H1 (cell line): ENCODE measurements around the gene SSRP1. TPM values are rescaled to one million over a fixed set of nuclear protein-coding genes. Genes with fewer than 3 reads are reported as not detected.

Experiments
- CTCF ChIA-PET: fragments of 300-600 bp; sonication (Branson Sonifier 250); formaldehyde crosslinking; loops from one replicate; lab custom pipeline; 2021; ENCODE audit not compliant: partially characterized antibody; lab: Charles Lee
- POLR2A ChIA-PET: fragments of 300-600 bp; sonication (Branson Sonifier 250); formaldehyde crosslinking; loops from one replicate; lab custom pipeline; 2021; ENCODE audit warnings: inconsistent platforms; ENCODE audit not compliant: partially characterized antibody; lab: Charles Lee
- DNase-seq, 2 experiments: peaks; one replicate each; pipeline versions ENCODE4 v3.0.0 to v3.0.0-alpha.2; 2010 to 2022; ENCODE audit warnings: low spot score in 2 of 2, low read depth in 1 of 2, mixed read lengths in 1 of 2
- FAIRE-seq: peaks from 2 replicates; lab custom pipeline; 2011; peaks lifted over from hg19 to GRCh38; lab: Jason Lieb, UNC
- H2AFZ ChIP-seq: 2 replicates; pipeline ENCODE4 v1.8.1; 2012; ENCODE audit warnings: low read length, inconsistent platforms
- H2AK5ac ChIP-seq: 2 replicates; pipeline ENCODE4 v1.6.1; 2013; ENCODE audit warnings: low read depth, low read length
- H2BK120ac ChIP-seq: replicated peaks from 2 replicates; pipeline ENCODE3; 2013; ENCODE audit warnings: low read depth, low read length, inconsistent platforms
- H2BK12ac ChIP-seq: 2 replicates; pipeline ENCODE4 v1.6.1; 2013; ENCODE audit warnings: low read depth, low read length
- H2BK15ac ChIP-seq: 2 replicates; pipeline ENCODE4 v1.6.1; 2013; ENCODE audit warnings: low read length
- H2BK20ac ChIP-seq: 2 replicates; pipeline ENCODE4 v1.6.1; 2013; ENCODE audit warnings: low read length
- H2BK5ac ChIP-seq: 2 replicates; pipeline ENCODE4 v1.6.1; 2013; ENCODE audit warnings: low read depth, low read length
- H3K14ac ChIP-seq: 2 replicates; pipeline ENCODE4 v1.6.1; 2013; ENCODE audit warnings: inconsistent platforms; ENCODE audit not compliant: insufficient read length
- H3K18ac ChIP-seq: 2 replicates; pipeline ENCODE4 v1.6.1; 2013; ENCODE audit warnings: low read length; ENCODE audit errors: extremely low read depth
- H3K23ac ChIP-seq: 2 replicates; pipeline ENCODE4 v1.6.1; 2013; ENCODE audit warnings: inconsistent platforms; ENCODE audit not compliant: insufficient read length
- H3K23me2 ChIP-seq: 2 replicates; pipeline ENCODE4 v1.6.1; 2013; ENCODE audit warnings: low read depth, low read length
- H3K27ac ChIP-seq: 2 replicates; pipeline ENCODE4 v1.6.1; 2011; ENCODE audit warnings: low read depth, low read length, inconsistent platforms
- H3K27me3 ChIP-seq, 4 experiments: replicated peaks in 1 of 4; 1 replicate in 1 of 4; 2 replicates in 3 of 4; pipeline versions ENCODE4 v1.6.1 to v1.8.1; 2011 to 2013; ENCODE audit warnings: low read length in 3 of 4, mild to moderate bottlenecking in 3 of 4, inconsistent platforms in 2 of 4, mixed read lengths in 2 of 4, moderate library complexity in 1 of 4; ENCODE audit not compliant: control insufficient read depth in 3 of 4, insufficient read depth in 3 of 4; ENCODE audit errors: extremely low read depth in 1 of 4
- H3K36me3 ChIP-seq, 4 experiments: 2 replicates each; pipeline versions ENCODE4 v1.6.1 to v1.8.1; 2011 to 2013; ENCODE audit warnings: mild to moderate bottlenecking in 4 of 4, low read length in 3 of 4, moderate library complexity in 2 of 4, control low read depth in 1 of 4, inconsistent platforms in 1 of 4; ENCODE audit not compliant: insufficient read depth in 4 of 4, control insufficient read depth in 2 of 4
- H3K4ac ChIP-seq: replicated peaks from 2 replicates; pipeline ENCODE3; 2013; ENCODE audit warnings: low read length, low read depth, mixed read lengths, inconsistent platforms; ENCODE audit not compliant: insufficient read length
- H3K4me1 ChIP-seq, 4 experiments: replicated peaks in 1 of 4; 1 replicate in 1 of 4; 2 replicates in 3 of 4; pipeline versions ENCODE4 v1.6.1 to v1.8.1; 2011 to 2013; ENCODE audit warnings: low read length in 3 of 4, inconsistent platforms in 2 of 4, mixed read lengths in 1 of 4; ENCODE audit not compliant: insufficient read depth in 4 of 4, control insufficient read depth in 3 of 4
- H3K4me2 ChIP-seq, 2 experiments: 2 replicates each; pipeline versions ENCODE4 v1.6.1 to v1.8.1; 2011 to 2013; ENCODE audit warnings: low read depth in 2 of 2, low read length in 2 of 2, control low read depth in 1 of 2, inconsistent platforms in 1 of 2, mild to moderate bottlenecking in 1 of 2; ENCODE audit not compliant: insufficient read depth in 1 of 2
- H3K4me3 ChIP-seq, 4 experiments: fragments of 200-600, 300-600 bp in 1 of 4; sonication (generic), shearing (Covaris generic), sonication (Bioruptor Twin) in 1 of 4; 2 replicates each; pipeline versions ENCODE4 v1.5.1 to v1.8.1; 2011 to 2016; ENCODE audit warnings: low read length in 4 of 4, low read depth in 3 of 4, control low read depth in 2 of 4, inconsistent platforms in 2 of 4, mild to moderate bottlenecking in 2 of 4, mixed read lengths in 1 of 4, moderate library complexity in 1 of 4; ENCODE audit not compliant: insufficient read depth in 2 of 4; ENCODE audit errors: extremely low read depth in 1 of 4
- H3K56ac ChIP-seq: replicated peaks from 2 replicates; pipeline ENCODE3; 2013; ENCODE audit warnings: low read depth, mild to moderate bottlenecking, mixed read lengths, low read length, inconsistent platforms; ENCODE audit not compliant: insufficient read length
- H3K79me1 ChIP-seq: 2 replicates; pipeline ENCODE4 v1.6.1; 2013; ENCODE audit warnings: low read depth, low read length, control low read depth
- H3K79me2 ChIP-seq, 2 experiments: 2 replicates each; pipeline versions ENCODE4 v1.6.1 to v1.8.1; 2012 to 2013; ENCODE audit warnings: low read length in 2 of 2, mild to moderate bottlenecking in 2 of 2, inconsistent platforms in 1 of 2; ENCODE audit not compliant: insufficient read depth in 2 of 2, control insufficient read depth in 1 of 2
- H3K9ac ChIP-seq, 4 experiments: replicated peaks in 1 of 4; 1 replicate in 1 of 4; 2 replicates in 3 of 4; pipeline versions ENCODE4 v1.6.1 to v1.8.1; 2011 to 2013; ENCODE audit warnings: low read depth in 3 of 4, low read length in 3 of 4, control low read depth in 2 of 4, mild to moderate bottlenecking in 2 of 4, moderate library complexity in 2 of 4, inconsistent platforms in 1 of 4; ENCODE audit errors: extremely low read depth in 1 of 4
- H3K9me3 ChIP-seq, 2 experiments: 2 replicates each; pipeline versions ENCODE4 v1.6.1 to v1.8.1; 2012 to 2013; ENCODE audit warnings: mild to moderate bottlenecking in 2 of 2, moderate library complexity in 2 of 2, control low read depth in 1 of 2, inconsistent platforms in 1 of 2, low read depth in 1 of 2, low read length in 1 of 2, mixed read lengths in 1 of 2; ENCODE audit not compliant: insufficient read depth in 2 of 2
- H4K20me1 ChIP-seq, 2 experiments: replicated peaks in 1 of 2; 2 replicates each; pipeline versions ENCODE3 to v1.8.1; 2011 to 2013; ENCODE audit warnings: inconsistent platforms in 2 of 2, low read length in 2 of 2, mild to moderate bottlenecking in 1 of 2; ENCODE audit not compliant: insufficient read depth in 2 of 2, control insufficient read depth in 1 of 2
- H4K5ac ChIP-seq: 2 replicates; pipeline ENCODE4 v1.6.1; 2013; ENCODE audit warnings: low read length, low read depth, mixed read lengths, inconsistent platforms; ENCODE audit not compliant: insufficient read length
- H4K8ac ChIP-seq: 2 replicates; pipeline ENCODE4 v1.8.0; 2013; ENCODE audit warnings: mild to moderate bottlenecking, moderate library complexity, low read length, inconsistent platforms; ENCODE audit not compliant: insufficient read depth; ENCODE audit errors: extremely low read depth
- H4K91ac ChIP-seq: replicated peaks from 2 replicates; pipeline ENCODE3; 2013; ENCODE audit warnings: low read length, mixed read lengths, inconsistent platforms; ENCODE audit not compliant: insufficient read length
- CEBPB ChIP-seq: IDR thresholded peaks from 2 replicates; pipeline ENCODE4 v1.6.1; 2012; ENCODE audit warnings: low read depth, low read length
- CHD1 ChIP-seq: IDR thresholded peaks from 2 replicates; pipeline ENCODE4 v1.6.1; 2012; ENCODE audit warnings: low read depth, low read length, improper control_type of control experiment
- CREB1 ChIP-seq: IDR thresholded peaks from 2 replicates; pipeline ENCODE4 v1.6.1; 2012; ENCODE audit warnings: inconsistent platforms
- EGR1 ChIP-seq: IDR thresholded peaks from 2 replicates; pipeline ENCODE4 v1.6.1; 2011; ENCODE audit warnings: low read depth, low read length, borderline replicate concordance
- JUND ChIP-seq: IDR thresholded peaks from 2 replicates; pipeline ENCODE4 v1.6.1; 2011; ENCODE audit warnings: mild to moderate bottlenecking, improper control_type of control experiment, low read length
- KDM1A ChIP-seq: fragments of 200-600, 300-600 bp; sonication (generic); IDR thresholded peaks from 2 replicates; pipeline ENCODE4 v1.7.1; 2016; ENCODE audit warnings: mild to moderate bottlenecking, low read length, borderline replicate concordance
- PHF8 ChIP-seq: fragments of 200-600 bp; sonication (generic); conservative IDR thresholded peaks from 2 replicates; pipeline ENCODE4 v1.7.1; 2012; ENCODE audit warnings: low read depth, mild to moderate bottlenecking, inconsistent platforms, low read length, moderate library complexity
- TBP ChIP-seq: IDR thresholded peaks from 2 replicates; pipeline ENCODE4 v1.6.1; 2011; ENCODE audit warnings: low read depth, low read length, improper control_type of control experiment
- TCF12 ChIP-seq: IDR thresholded peaks from 2 replicates; pipeline ENCODE4 v1.6.1; 2011; ENCODE audit warnings: low read depth, mild to moderate bottlenecking, low read length
- WGBS, 2 experiments: shearing (Covaris generic) in 1 of 2; methylation state at CpG; one replicate each; pipeline versions ENCODE4 v1.1.6 to v1.1.7; 2013 to 2015; ENCODE audit warnings: low lambda C conversion rate in 2 of 2, mixed read lengths in 2 of 2, inconsistent platforms in 1 of 2, low coverage in 1 of 2, missing lambda C conversion rate in 1 of 2; ENCODE audit not compliant: insufficient replicate concordance in 2 of 2, insufficient coverage in 1 of 2, insufficient read length in 1 of 2; ENCODE audit errors: extremely low coverage in 1 of 2, missing lambda C conversion rate in 1 of 2; 5-methylcytosine and 5-hydroxymethylcytosine counted together
- polyA plus RNA-seq, 7 experiments: library from polyadenylated mRNA; depleted of rRNA in 3 of 7; stranded (reverse) in 5 of 7; unstranded in 2 of 7; fragments of >200 nt in 5 of 7; fragments of 200-250 nt in 2 of 7; gene quantifications; 1 replicate in 5 of 7; 2 replicates in 1 of 7; 4 replicates in 1 of 7; pipeline versions ENCODE4 v1.2.1 to v1.2.3, GENCODE V29; 2011 to 2013; ENCODE audit warnings: missing spikeins in 2 of 7, mixed read lengths in 2 of 7
- total RNA-seq: library from RNA; stranded (reverse); fragmentation: NEBNext Ultra II Directional; extraction: Animal tissue kit (Norgen Biotek cat#: 25700); gene quantifications from 2 replicates; pipeline ENCODE4 v1.2.1, GENCODE V29; 2021
- TF ChIP-seq, protein P1 (sequence below): IDR thresholded peaks from 2 replicates; pipeline ENCODE4 v1.6.1; 2012; ENCODE audit warnings: inconsistent platforms

Gene SSRP1
- total and polyA plus RNA-seq, 2 of the 8 experiments (the other 6 are each of a cell fraction or from before 2014, with no cell fraction given) = 259 to 281 TPM

DNA sequence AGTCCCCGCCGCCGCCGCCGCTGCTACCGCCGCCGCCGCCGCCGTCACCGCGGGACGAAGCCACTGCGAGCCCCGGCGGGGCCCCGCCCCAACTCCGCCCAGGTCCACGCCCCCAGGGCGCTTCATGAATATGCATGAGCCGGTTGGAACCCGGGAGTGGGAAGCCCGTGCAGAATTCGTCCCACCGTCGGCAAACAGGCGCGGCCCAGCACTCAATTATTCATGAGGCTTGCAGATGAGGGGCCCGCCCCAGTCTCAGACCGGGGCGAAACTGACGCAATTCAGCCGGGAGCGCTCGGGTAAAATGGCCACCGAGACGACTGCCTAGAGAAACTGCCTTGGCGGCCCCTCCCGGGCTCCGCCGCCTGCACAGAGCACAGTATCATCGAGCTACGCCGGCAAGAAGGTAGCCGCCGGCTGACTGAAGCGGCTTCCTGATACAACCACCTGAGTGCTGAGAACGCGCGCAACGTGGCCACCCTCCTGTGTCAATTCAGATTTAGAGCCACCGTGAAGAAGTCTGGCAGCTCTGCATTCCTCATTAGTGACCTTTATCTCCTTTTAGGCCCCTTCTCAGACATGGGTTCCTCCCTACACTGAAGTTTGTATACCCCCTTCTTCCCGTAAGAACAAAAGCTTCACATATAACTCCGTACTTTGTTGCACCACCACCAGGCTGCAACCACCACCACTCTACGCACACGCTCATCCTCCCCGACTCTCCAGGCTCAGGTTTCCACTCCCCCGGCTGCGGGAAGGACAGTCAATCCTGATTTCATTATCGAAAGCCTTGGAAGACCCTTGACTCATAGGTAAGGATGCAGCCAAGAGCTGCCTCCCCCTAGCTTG is 10.6 kb downstream of the SSRP1 start, which contains the start of gene TNKS1BP1:
Gene TNKS1BP1, minus strand, starts transcription at position 67 of the 849 bp plus-strand sequence. CDS start 3,067 bp downstream, outside the sequence.
- no peaks in the 10 kb centered on the region for H3K9me3 ChIP-seq
- ChIA-PET CTCF (interaction anchor here (1.2 to 2.7 kb wide), 4 partner anchors 9 to 168 kb away, joined by 3 to 20 read pairs (median 6); partner anchors contain the start of gene P2RX3), POLR2A (interaction anchor here (0.6 to 45.7 kb wide), 29 partner anchors 1 to 315 kb away, joined by 3 to 1279 read pairs (median 4); partner anchors contain the start of genes P2RX3, RTN4RL2, SERPING1 and SLC43A1)
- DNase-seq (peak; percentile 95), FAIRE-seq (no peak)
- peak within 1 kb of the TSS; percentile 91 to 96 for H3K4me2 ChIP-seq
- peak within 1 kb of the TSS; percentile 88 for H2BK15ac ChIP-seq
- peak within 1 kb of the TSS; percentile 96 for H4K8ac ChIP-seq
- peak within 1 kb of the TSS; percentile 62 for H3K56ac ChIP-seq
- peaks cover 0 to 24% (median 19%) of the 10 kb centered on the region in 4 experiments; a peak in 6 of 7 replicates for H3K4me1 ChIP-seq
- no peak within 1 kb of the TSS for H3K14ac ChIP-seq
- peak within 1 kb of the TSS; percentile 94 for H3K18ac ChIP-seq
- H4K20me1 ChIP-seq = peaks cover 3 to 5% of the 10 kb centered on the region in 2 experiments
- H3K23ac ChIP-seq = no peak within 1 kb of the TSS
- H2BK20ac ChIP-seq = 0 out of 2 replicates have a peak within 1 kb of the TSS, but pooled peaks have one; percentile 80
- peak within 1 kb of the TSS; percentile 94 for H2BK12ac ChIP-seq
- peak within 1 kb of the TSS; percentile 63 to 91 (median 85) for H3K9ac ChIP-seq
- H3K27me3 ChIP-seq = no peaks in the 10 kb centered on the region
- H2BK5ac ChIP-seq = peak within 1 kb of the TSS; percentile 94
- H4K5ac ChIP-seq = peak within 1 kb of the TSS; percentile 77
- peak within 1 kb of the TSS; percentile 56 for H2BK120ac ChIP-seq
- H3K23me2 ChIP-seq = peaks cover 17% of the 10 kb centered on the region
- H3K79me2 ChIP-seq = peaks cover 8 to 38% of the 10 kb centered on the region in 2 experiments
- peaks cover 22 to 56% (median 46%) of the 10 kb centered on the region in 4 experiments for H3K36me3 ChIP-seq
- 0 out of 2 replicates have a peak within 1 kb of the TSS, but pooled peaks have one; percentile 7 for H2AFZ ChIP-seq
- H3K4me3 ChIP-seq = peak within 1 kb of the TSS; percentile 82 to 90 (median 88)
- H3K79me1 ChIP-seq = peaks cover 18% of the 10 kb centered on the region
- H2AK5ac ChIP-seq = no peak within 1 kb of the TSS
- 10% methylated on average over 42 of the region's 61 CpGs; no CpG with 5 or more reads in 1 of the 2 experiments for WGBS, 2 experiments
- H4K91ac ChIP-seq = peak within 1 kb of the TSS; percentile 90
- peak within 1 kb of the TSS; percentile 84 for H3K4ac ChIP-seq
- H3K27ac ChIP-seq = peak within 1 kb of the TSS; percentile 96
- TF ChIP-seq, protein P1, sequence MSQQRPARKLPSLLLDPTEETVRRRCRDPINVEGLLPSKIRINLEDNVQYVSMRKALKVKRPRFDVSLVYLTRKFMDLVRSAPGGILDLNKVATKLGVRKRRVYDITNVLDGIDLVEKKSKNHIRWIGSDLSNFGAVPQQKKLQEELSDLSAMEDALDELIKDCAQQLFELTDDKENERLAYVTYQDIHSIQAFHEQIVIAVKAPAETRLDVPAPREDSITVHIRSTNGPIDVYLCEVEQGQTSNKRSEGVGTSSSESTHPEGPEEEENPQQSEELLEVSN = no peak
- TF ChIP-seq EGR1 (no peak), CHD1 (no peak), TBP (peak; percentile 93), TCF12 (no peak), CEBPB (peak; percentile 95), PHF8 (peak; percentile 48), KDM1A (no peak), CREB1 (no peak), JUND (peak; percentile 70; the same call in 1 of the 2 replicates)
